B cell (primary cell): ENCODE results near the gene LRRC8E. TPM values are rescaled to one million over a fixed set of nuclear protein-coding genes. Genes with fewer than 3 reads are reported as not detected.

Source experiments
- ATAC-seq: fragments of 200-7000 bp; cut with Tn5 transposase; one replicate; pipeline ENCODE4 v1.10.0; 2021; ENCODE audit warnings: low read depth, mild to moderate bottlenecking, moderate number of reproducible peaks, moderate library complexity
- CTCF ChIA-PET: fragments of 350-600 bp; sonication (Branson Sonifier 250); formaldehyde crosslinking; loops from one replicate; lab custom pipeline; 2021; ENCODE audit warnings: antibody characterized with exemption, inconsistent platforms; lab: Charles Lee
- POLR2A ChIA-PET: fragments of 350-600 bp; sonication (Branson Sonifier 250); formaldehyde crosslinking; loops from one replicate; lab custom pipeline; 2021; ENCODE audit warnings: antibody characterized with exemption; lab: Charles Lee
- DNase-seq: peaks from one replicate; pipeline ENCODE4 v3.0.0; 2013
- H2AFZ ChIP-seq: 2 replicates; pipeline ENCODE4 v1.6.1; 2012; ENCODE audit warnings: mild to moderate bottlenecking, low read depth, low read length; ENCODE audit not compliant: insufficient read depth, poor library complexity, severe bottlenecking
- H3K27ac ChIP-seq, 2 donors: 1 replicate in 1 of 2; 2 replicates in 1 of 2; pipeline ENCODE4 v1.5.1; 2012 to 2013; ENCODE audit warnings: low read length in 2 of 2, mild to moderate bottlenecking in 2 of 2, moderate library complexity in 1 of 2
- H3K27me3 ChIP-seq, 4 experiments: fragments of 200-600 bp in 1 of 4; sonication (generic) in 1 of 4; replicated peaks in 1 of 4; 1 replicate in 2 of 4; 2 replicates in 2 of 4; pipeline versions ENCODE4 v1.6.1 to v1.7.0; 2013 to 2016; ENCODE audit warnings: low read length in 3 of 4, mild to moderate bottlenecking in 2 of 4, mixed read lengths in 1 of 4, moderate library complexity in 1 of 4; ENCODE audit not compliant: insufficient read depth in 4 of 4, control insufficient read depth in 3 of 4; ENCODE audit errors: control extremely low read depth in 1 of 4
- H3K36me3 ChIP-seq, 2 experiments: replicated peaks in 1 of 2; 1 replicate in 1 of 2; 2 replicates in 1 of 2; pipeline versions ENCODE4 v1.6.1 to v1.7.1; 2013; ENCODE audit warnings: low read length in 1 of 2; ENCODE audit not compliant: insufficient read depth in 2 of 2, control insufficient read depth in 1 of 2; ENCODE audit errors: control extremely low read depth in 1 of 2, extremely low read depth in 1 of 2
- H3K4me1 ChIP-seq, 2 donors: fragments of 200-600 bp in 1 of 2; sonication (generic) in 1 of 2; 1 replicate in 1 of 2; 2 replicates in 1 of 2; pipeline versions ENCODE4 v1.5.1 to v1.6.1; 2013 to 2017; ENCODE audit warnings: low read length in 2 of 2; ENCODE audit not compliant: control insufficient read depth in 2 of 2, insufficient read depth in 2 of 2
- H3K4me2 ChIP-seq: replicated peaks from 2 replicates; pipeline ENCODE3; 2012; ENCODE audit warnings: mild to moderate bottlenecking, low read depth, low read length; ENCODE audit not compliant: poor library complexity, severe bottlenecking
- H3K4me3 ChIP-seq, 5 experiments: fragments of 200-600 bp in 1 of 5; sonication (generic) in 1 of 5; 1 replicate in 3 of 5; 2 replicates in 2 of 5; pipeline versions ENCODE4 v1.5.1 to v1.7.0; 2011 to 2016; ENCODE audit warnings: low read length in 4 of 5, mild to moderate bottlenecking in 4 of 5, low read depth in 2 of 5, control low read depth in 1 of 5, moderate library complexity in 1 of 5; ENCODE audit not compliant: insufficient read depth in 1 of 5; ENCODE audit errors: control extremely low read depth in 1 of 5, extremely low read depth in 1 of 5
- H3K79me2 ChIP-seq: fragments of 200-600 bp; sonication (generic); one replicate; pipeline ENCODE4 v1.6.0; 2016; ENCODE audit warnings: low read length; ENCODE audit not compliant: control insufficient read depth, insufficient read depth
- H3K9ac ChIP-seq: fragments of 200-600 bp; sonication (generic); 2 replicates; pipeline ENCODE4 v1.6.1; 2017; ENCODE audit warnings: mild to moderate bottlenecking, low read length, moderate library complexity
- H3K9me3 ChIP-seq, 3 donors: one replicate each; pipeline versions ENCODE4 v1.6.1 to v1.7.1; 2013; ENCODE audit warnings: low read length in 2 of 3; ENCODE audit not compliant: control insufficient read depth in 2 of 3, insufficient read depth in 1 of 3; ENCODE audit errors: control extremely low read depth in 1 of 3
- H4K20me1 ChIP-seq: 2 replicates; pipeline ENCODE4 v1.6.0; 2012; ENCODE audit warnings: mild to moderate bottlenecking, low read length; ENCODE audit not compliant: insufficient read depth, control insufficient read depth, poor library complexity, severe bottlenecking
- H3K27ac Mint-ChIP-seq: one replicate; pipeline ENCODE4 v1.8.0; 2021; ENCODE audit warnings: mixed read lengths
- H3K27me3 Mint-ChIP-seq: one replicate; pipeline ENCODE4 v1.8.0; 2021; ENCODE audit warnings: mixed read lengths
- H3K4me1 Mint-ChIP-seq: one replicate; pipeline ENCODE4 v1.8.0; 2021; ENCODE audit warnings: mixed read lengths
- H3K4me3 Mint-ChIP-seq: one replicate; pipeline ENCODE4 v1.8.0; 2021; ENCODE audit warnings: mixed read lengths
- H3K9me3 Mint-ChIP-seq: one replicate; pipeline ENCODE4 v1.8.0; 2022; ENCODE audit warnings: mixed read lengths; ENCODE audit not compliant: insufficient read depth
- EZH2 ChIP-seq: IDR thresholded peaks from 2 replicates; pipeline ENCODE4 v1.6.1; 2012; ENCODE audit warnings: borderline replicate concordance, low read depth, mild to moderate bottlenecking, moderate library complexity, low read length; ENCODE audit not compliant: insufficient read depth, poor library complexity, severe bottlenecking
- WGBS: methylation state at CpG from one replicate; pipeline ENCODE4 v1.1.5; 2013; ENCODE audit warnings: missing lambda C conversion rate; ENCODE audit not compliant: insufficient coverage; 5-methylcytosine and 5-hydroxymethylcytosine counted together
- intact Hi-C: fragments of 100-400 bp; cut with micrococcal nuclease; formaldehyde crosslinking; loops from one replicate; pipeline ENCODE4 v1.10.0; 2022
- polyA plus RNA-seq: library from polyadenylated mRNA; depleted of rRNA; stranded (reverse); fragments of >200 nt; gene quantifications from 2 replicates; pipeline ENCODE4 v1.2.3, GENCODE V29; 2012
- total RNA-seq, 2 donors: library from RNA; stranded (reverse); fragments of 120-200 nt in 1 of 2; gene quantifications; 1 replicate in 1 of 2; 2 replicates in 1 of 2; pipeline versions ENCODE4 v1.2.3 to v1.2.4, GENCODE V29; 2013 to 2022
- TF ChIP-seq, protein P1 (sequence below): fragments of 200-600 bp; IDR thresholded peaks from one replicate; pipeline ENCODE4 v1.8.0; 2022; ENCODE audit warnings: antibody characterized with exemption, mild to moderate bottlenecking

Gene LRRC8E
- total and polyA plus RNA-seq, 2 donors (not counting 1 experiment from before 2014, with no cell fraction given) = not detected

- peak; percentile 40 for DNase-seq
- Mint-ChIP-seq H3K9me3 (peaks cover 4% of the 10 kb centered on the region), H3K4me3 (peak overlapping the region; percentile 77), H3K27ac (no peak overlapping the region), H3K4me1 (peaks cover 28% of the 10 kb centered on the region), H3K27me3 (peaks cover 25% of the 10 kb centered on the region)
- Histone ChIP-seq H3K4me1 (peaks cover 37 to 45% of the 10 kb centered on the region in 2 donors), H4K20me1 (peaks cover 11% of the 10 kb centered on the region), H3K27me3 (peaks cover 0 to 50% (median 16%) of the 10 kb centered on the region in 4 experiments), H3K4me2 (peak overlapping the region; percentile 68), H3K9ac (peak overlapping the region; percentile 32), H3K9me3 (peaks cover 0 to 47% (median 0%) of the 10 kb centered on the region in 3 donors), H3K79me2 (no peaks in the 10 kb centered on the region), H3K36me3 (no peaks in the 10 kb centered on the region), H2AFZ (peak overlapping the region; percentile 22), H3K4me3 (no peak overlapping the region), H3K27ac (no peak overlapping the region)
- POLR2A ChIA-PET = no interaction called here
- CTCF ChIA-PET = no interaction called here
- 19% methylated on average over 50 of the region's 53 CpGs for WGBS
- TF ChIP-seq, protein P1, sequence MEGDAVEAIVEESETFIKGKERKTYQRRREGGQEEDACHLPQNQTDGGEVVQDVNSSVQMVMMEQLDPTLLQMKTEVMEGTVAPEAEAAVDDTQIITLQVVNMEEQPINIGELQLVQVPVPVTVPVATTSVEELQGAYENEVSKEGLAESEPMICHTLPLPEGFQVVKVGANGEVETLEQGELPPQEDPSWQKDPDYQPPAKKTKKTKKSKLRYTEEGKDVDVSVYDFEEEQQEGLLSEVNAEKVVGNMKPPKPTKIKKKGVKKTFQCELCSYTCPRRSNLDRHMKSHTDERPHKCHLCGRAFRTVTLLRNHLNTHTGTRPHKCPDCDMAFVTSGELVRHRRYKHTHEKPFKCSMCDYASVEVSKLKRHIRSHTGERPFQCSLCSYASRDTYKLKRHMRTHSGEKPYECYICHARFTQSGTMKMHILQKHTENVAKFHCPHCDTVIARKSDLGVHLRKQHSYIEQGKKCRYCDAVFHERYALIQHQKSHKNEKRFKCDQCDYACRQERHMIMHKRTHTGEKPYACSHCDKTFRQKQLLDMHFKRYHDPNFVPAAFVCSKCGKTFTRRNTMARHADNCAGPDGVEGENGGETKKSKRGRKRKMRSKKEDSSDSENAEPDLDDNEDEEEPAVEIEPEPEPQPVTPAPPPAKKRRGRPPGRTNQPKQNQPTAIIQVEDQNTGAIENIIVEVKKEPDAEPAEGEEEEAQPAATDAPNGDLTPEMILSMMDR = no peak
- no peak for TF ChIP-seq EZH2
- intact Hi-C loops = no loop called here
- ATAC-seq = no peak
These were observed 14.8 kb upstream of the LRRC8E start for GRCh38 chr19:7873304-7874075.
